Keratinocyte (primary cell): ENCODE measurements around the gene MPP2. TPM values are rescaled to one million over a fixed set of nuclear protein-coding genes. Genes with fewer than 3 reads are reported as not detected.

ENCODE experiments used
- DNase-seq: peaks from one replicate; pipeline ENCODE4 v3.0.0-alpha.2; 2011; ENCODE audit warnings: low read depth, missing footprints, low spot score
- FAIRE-seq: peaks from 2 replicates; lab custom pipeline; 2011; peaks lifted over from hg19 to GRCh38; lab: Jason Lieb, UNC
- H2AFZ ChIP-seq: 2 replicates; pipeline ENCODE4 v1.6.0; 2012; ENCODE audit warnings: low read length, control low read depth, inconsistent platforms; ENCODE audit not compliant: control insufficient read depth
- H3K27ac ChIP-seq: 2 replicates; pipeline ENCODE4 v1.5.1; 2011; ENCODE audit warnings: low read length; ENCODE audit not compliant: control insufficient read depth, insufficient read depth
- H3K27me3 ChIP-seq: 3 replicates; pipeline ENCODE4 v1.6.0; 2011; ENCODE audit warnings: low read length; ENCODE audit not compliant: control insufficient read depth, insufficient read depth; ENCODE audit errors: extremely low read depth
- H3K36me3 ChIP-seq, 2 experiments: 2 replicates in 1 of 2; 3 replicates in 1 of 2; pipeline ENCODE4 v1.5.1; 2011; ENCODE audit warnings: low read length in 2 of 2, mild to moderate bottlenecking in 1 of 2; ENCODE audit not compliant: control insufficient read depth in 2 of 2, insufficient read depth in 2 of 2; ENCODE audit errors: extremely low read depth in 1 of 2
- H3K4me1 ChIP-seq: 3 replicates; pipeline ENCODE4 v1.5.1; 2011; ENCODE audit warnings: low read length; ENCODE audit not compliant: control insufficient read depth, insufficient read depth; ENCODE audit errors: extremely low read depth
- H3K4me2 ChIP-seq: 3 replicates; pipeline ENCODE4 v1.6.0; 2011; ENCODE audit warnings: low read depth, low read length; ENCODE audit not compliant: control insufficient read depth, insufficient read depth; ENCODE audit errors: extremely low read depth
- H3K4me3 ChIP-seq, 3 experiments: fragments of 200-600 bp in 1 of 3; sonication (generic) in 1 of 3; 2 replicates in 2 of 3; 3 replicates in 1 of 3; pipeline ENCODE4 v1.5.1; 2011 to 2016; ENCODE audit warnings: low read length in 3 of 3, mild to moderate bottlenecking in 3 of 3, control low read depth in 2 of 3, inconsistent platforms in 1 of 3, low read depth in 1 of 3, mixed read lengths in 1 of 3, mixed run types in 1 of 3, moderate library complexity in 1 of 3; ENCODE audit not compliant: control insufficient read depth in 2 of 3, insufficient read depth in 2 of 3; ENCODE audit errors: extremely low read depth in 1 of 3
- H3K79me2 ChIP-seq: 2 replicates; pipeline ENCODE4 v1.6.0; 2012; ENCODE audit warnings: low read length; ENCODE audit not compliant: control insufficient read depth, insufficient read depth
- H3K9ac ChIP-seq: 3 replicates; pipeline ENCODE4 v1.6.0; 2011; ENCODE audit warnings: low read length; ENCODE audit not compliant: control insufficient read depth, insufficient read depth; ENCODE audit errors: extremely low read depth
- H3K9me1 ChIP-seq: 3 replicates; pipeline ENCODE4 v1.6.0; 2011; ENCODE audit warnings: low read length; ENCODE audit not compliant: control insufficient read depth, insufficient read depth; ENCODE audit errors: extremely low read depth
- H3K9me3 ChIP-seq: 2 replicates; pipeline ENCODE4 v1.5.1; 2012; ENCODE audit warnings: low read depth, low read length; ENCODE audit not compliant: control insufficient read depth
- H4K20me1 ChIP-seq: 3 replicates; pipeline ENCODE4 v1.6.0; 2011; ENCODE audit warnings: low read length; ENCODE audit not compliant: control insufficient read depth, insufficient read depth; ENCODE audit errors: extremely low read depth
- CTCF ChIP-seq, 3 experiments: IDR thresholded peaks in 1 of 3; conservative IDR thresholded peaks in 1 of 3; optimal IDR thresholded peaks in 1 of 3; 2 replicates in 2 of 3; 3 replicates in 1 of 3; pipeline versions ENCODE3 to v1.5.1; 2011; ENCODE audit warnings: low read length in 3 of 3, mild to moderate bottlenecking in 3 of 3, moderate library complexity in 2 of 3, control low read depth in 1 of 3, inconsistent platforms in 1 of 3; ENCODE audit not compliant: insufficient read depth in 2 of 3; ENCODE audit errors: extremely low read depth in 1 of 3
- EZH2 ChIP-seq: IDR thresholded peaks from one replicate; pipeline ENCODE4 v1.6.1; 2012; ENCODE audit warnings: inconsistent platforms, mild to moderate bottlenecking, low read length, moderate library complexity
- dilution Hi-C: fragments of 300-500 bp; cut with MboI; formaldehyde crosslinking; loops from one replicate; pipeline ENCODE4 v1.7.0; 2020; ENCODE audit warnings: low sequenced_read_pairs; ENCODE audit not compliant: extremely low pct_ligation_motif_present
- polyA plus RNA-seq, 5 experiments: library from polyadenylated mRNA; depleted of rRNA in 3 of 5; stranded (reverse) in 3 of 5; stranded (forward) in 1 of 5; unstranded in 1 of 5; fragments of >200 nt; gene quantifications; 1 replicate in 1 of 5; 2 replicates in 3 of 5; 3 replicates in 1 of 5; pipeline versions ENCODE4 v1.2.1 to v1.2.3, GENCODE V29; 2011 to 2012; ENCODE audit warnings: missing spikeins in 2 of 5, low read depth in 1 of 5, low replicate concordance in 1 of 5

The MPP2 gene
- polyA plus RNA-seq, 1 donor (not counting 4 experiments of a cell fraction or from before 2014, with no cell fraction given), result 0.12 TPM

GRCh38 chr17:43861960-43862359 is 45.4 kb downstream of the MPP2 start:
- no peak for TF ChIP-seq EZH2
- no peak for TF ChIP-seq CTCF (optimal IDR thresholded peaks at IDR 0.05 in 1 of 3, IDR thresholded peaks at IDR 0.05 in 1 of 3, conservative IDR thresholded peaks at IDR 0.05 in 1 of 3; ENCODE audit: extremely low read depth in 1 of 3, insufficient read depth in 2 of 3, low read length in 3 of 3)
- H4K20me1 ChIP-seq, result no peaks in the 10 kb centered on the region
- FAIRE-seq (no peak), DNase-seq (no peak)
- no peaks in the 10 kb centered on the region for H3K9me3 ChIP-seq
- dilution Hi-C loops, result no loop called here
- H3K4me3 ChIP-seq, result no peak overlapping the region
- H3K79me2 ChIP-seq, result no peaks in the 10 kb centered on the region
- peaks cover 22% of the 10 kb centered on the region for H3K27me3 ChIP-seq
- H3K36me3 ChIP-seq, result no peaks in the 10 kb centered on the region
- H3K4me1 ChIP-seq, result no peaks in the 10 kb centered on the region
- no peak overlapping the region for H3K4me2 ChIP-seq
- H3K9ac ChIP-seq, result no peak overlapping the region
- no peak overlapping the region for H2AFZ ChIP-seq
- H3K27ac ChIP-seq, result no peak overlapping the region
- no peaks in the 10 kb centered on the region for H3K9me1 ChIP-seq

GRCh38 chr17:43860927-43861622 is 46.3 kb downstream of the MPP2 start:
- DNase-seq, result no peak
- no peaks in the 10 kb centered on the region for H3K9me1 ChIP-seq
- no peaks in the 10 kb centered on the region for H3K79me2 ChIP-seq
- no peak overlapping the region for H3K9ac ChIP-seq
- no peak overlapping the region for H3K27ac ChIP-seq
- no peak overlapping the region for H3K4me2 ChIP-seq
- dilution Hi-C loops, result no loop called here
- H3K36me3 ChIP-seq, result no peaks in the 10 kb centered on the region
- peaks cover 24% of the 10 kb centered on the region for H3K27me3 ChIP-seq
- FAIRE-seq, result no peak
- TF ChIP-seq CTCF (optimal IDR thresholded peaks at IDR 0.05 in 1 of 3, IDR thresholded peaks at IDR 0.05 in 1 of 3, conservative IDR thresholded peaks at IDR 0.05 in 1 of 3; ENCODE audit: extremely low read depth in 1 of 3, insufficient read depth in 2 of 3, low read length in 3 of 3) (no peak), EZH2 (no peak)
- H3K9me3 ChIP-seq, result no peaks in the 10 kb centered on the region
- H2AFZ ChIP-seq, result no peak overlapping the region
- H4K20me1 ChIP-seq, result no peaks in the 10 kb centered on the region
- H3K4me1 ChIP-seq, result no peaks in the 10 kb centered on the region
- H3K4me3 ChIP-seq, result no peak overlapping the region
